Measurements from ENCODE around the gene EPB41L2. TPM values are rescaled to one million over a fixed set of nuclear protein-coding genes. Genes with fewer than 3 reads are reported as not detected.
"Not testable (repeated sequence)": the region's sequence is repeated elsewhere in the genome, so short reads cannot be mapped to it uniquely, and the experiment has no call there.

The EPB41L2 gene
- total RNA-seq, 1 donor from 2014 or later = 32.3 TPM

- DNase-seq = no peak
Observed at GRCh38 chr6:131036143-131036542, 26.9 kb downstream of the EPB41L2 start.

DNA sequence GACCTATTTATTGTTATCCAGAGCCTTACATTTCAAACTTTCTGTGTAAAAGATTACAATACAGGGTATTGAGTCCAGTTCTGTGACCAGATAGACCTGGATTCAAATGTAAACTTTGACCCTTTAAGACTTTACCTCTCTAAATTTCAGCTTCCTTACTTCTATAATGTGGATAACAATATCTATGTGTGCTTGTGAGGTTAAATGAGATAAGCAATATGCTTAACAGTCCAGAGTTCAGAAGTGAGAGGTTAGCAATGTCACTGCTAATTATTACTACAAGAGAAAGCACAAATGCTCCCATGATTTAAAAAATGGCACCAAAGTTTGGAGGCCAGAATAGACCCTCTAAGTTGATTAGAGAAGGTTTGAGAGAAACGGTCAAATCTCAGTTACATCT is 27.5 kb downstream of the EPB41L2 start:
- no peak for DNase-seq

DNA sequence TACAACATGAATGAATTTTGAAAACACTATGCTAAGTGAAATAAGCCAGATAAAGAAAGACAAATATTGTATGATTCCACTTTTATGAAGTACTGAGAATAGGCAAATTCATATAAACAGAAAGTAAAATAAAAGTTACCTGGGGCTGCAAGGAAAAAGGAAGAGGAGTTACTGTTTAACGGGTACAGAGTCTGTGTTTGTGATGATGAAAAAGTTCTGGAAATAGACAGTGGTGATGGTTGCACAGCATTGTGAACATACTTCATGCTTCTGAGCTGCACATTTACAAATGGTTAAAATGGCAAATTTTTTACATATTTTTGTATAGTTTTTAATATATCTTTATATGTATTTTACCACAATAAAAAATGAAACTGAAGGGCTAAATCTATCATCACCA is 29.4 kb downstream of the EPB41L2 start:
- DNase-seq = no peak

DNA sequence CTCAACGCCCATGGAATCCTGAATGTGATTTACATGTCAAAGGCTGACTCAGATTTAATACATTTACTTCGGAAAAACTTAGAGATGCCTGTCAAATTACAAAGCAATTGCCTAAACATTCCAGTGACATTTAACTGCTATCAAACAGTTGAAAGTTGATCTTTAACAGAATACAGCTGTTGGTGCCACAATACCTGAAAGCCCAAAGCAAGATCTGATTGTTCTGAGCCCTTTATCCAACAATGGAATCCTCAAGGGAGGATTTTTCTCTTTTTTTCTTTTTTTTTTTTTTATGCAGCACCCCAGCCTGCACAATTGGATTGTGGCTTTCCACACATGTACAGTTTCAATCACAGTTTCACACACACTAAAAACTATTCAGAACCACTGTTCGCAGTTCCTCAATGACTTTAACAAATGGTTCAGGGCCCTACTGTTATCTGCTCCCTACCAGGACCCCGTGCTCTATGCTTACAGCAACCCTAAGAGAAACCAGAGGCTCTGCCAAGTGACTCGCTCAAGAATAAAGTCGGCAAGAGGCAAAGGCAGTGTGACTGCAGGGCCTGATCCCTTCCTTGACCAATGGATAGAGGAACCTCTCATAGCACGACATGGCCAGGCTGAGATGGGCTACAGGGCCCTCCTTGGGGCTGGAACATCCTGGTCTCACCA is 33.3 kb downstream of the EPB41L2 start:
- no peak for DNase-seq

- DNase-seq = no peak
Observed at GRCh38 chr6:131027326-131027725, 35.7 kb downstream of the EPB41L2 start.

DNA sequence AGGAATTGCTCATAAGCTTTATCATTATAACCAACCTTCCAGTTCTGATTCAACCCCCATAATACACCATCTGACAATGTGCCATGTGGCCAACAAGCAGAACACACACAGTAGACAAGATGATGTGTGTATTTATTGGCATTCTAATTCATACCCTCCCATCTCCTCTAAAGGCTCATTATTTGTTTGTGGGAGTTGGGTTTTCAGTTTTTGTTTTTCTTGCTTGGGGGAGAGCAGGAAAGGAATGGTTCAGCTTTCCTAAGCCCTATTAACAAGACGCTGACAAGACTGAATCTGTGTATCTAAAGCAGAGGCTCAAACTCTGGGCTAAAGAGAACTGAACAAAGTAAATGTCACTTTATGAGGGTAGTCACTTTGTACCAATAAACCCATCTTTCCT is 36.8 kb downstream of the EPB41L2 start:
- no peak for DNase-seq

GRCh38 chr6:131024565-131024964 is 38.5 kb downstream of the EPB41L2 start:
- no peak for DNase-seq

DNA sequence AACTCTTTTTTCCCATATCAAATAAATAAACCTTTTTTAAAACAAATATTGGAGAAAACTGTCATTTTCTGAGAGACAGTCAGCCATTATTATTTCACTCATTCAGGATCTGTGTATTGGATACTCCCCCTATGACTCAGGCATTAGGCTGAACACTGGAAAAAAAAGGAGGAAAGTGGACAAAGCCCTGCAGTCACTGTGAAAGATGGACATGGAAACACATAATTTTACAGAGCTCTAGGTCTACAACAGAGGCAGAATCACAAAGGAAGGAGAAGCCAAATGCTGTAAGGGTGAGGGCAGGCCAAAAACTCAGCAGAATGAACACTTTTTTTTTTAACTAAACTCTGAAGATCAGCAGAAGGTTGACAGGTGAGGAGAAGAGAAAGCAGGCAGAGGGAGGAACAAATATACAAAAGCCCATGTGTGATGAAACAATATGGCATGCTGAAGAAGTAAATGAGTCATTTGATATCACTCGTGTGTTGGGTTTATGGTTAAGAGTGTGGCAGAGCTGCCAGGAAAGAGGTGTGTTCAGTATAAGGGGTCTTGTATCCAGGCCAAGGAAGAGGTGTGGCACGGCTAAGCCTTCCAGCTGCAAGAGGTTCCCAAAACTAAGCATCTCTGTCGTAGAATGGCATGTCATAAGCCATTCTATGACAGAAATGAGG is 39.1 kb downstream of the EPB41L2 start:
- no peak for DNase-seq

DNA sequence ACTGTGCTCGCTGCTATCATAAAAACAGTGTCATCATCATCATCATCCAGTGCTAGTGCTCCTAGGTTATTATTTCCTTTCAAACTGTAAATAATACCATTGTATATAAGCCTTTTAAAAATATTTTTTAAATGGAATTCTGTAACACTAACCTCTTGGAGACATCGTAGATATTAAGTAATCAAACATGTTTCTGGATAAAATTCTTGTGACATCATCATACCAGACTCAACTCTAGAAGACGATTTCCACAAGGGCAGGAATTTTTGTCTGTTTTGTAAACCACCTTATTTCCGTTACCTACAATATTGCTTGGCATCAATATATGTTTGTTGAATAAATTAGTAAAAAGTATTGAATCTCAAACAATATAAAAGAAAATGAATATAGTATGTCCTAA is 40.4 kb downstream of the EPB41L2 start:
- no peak for DNase-seq

DNA sequence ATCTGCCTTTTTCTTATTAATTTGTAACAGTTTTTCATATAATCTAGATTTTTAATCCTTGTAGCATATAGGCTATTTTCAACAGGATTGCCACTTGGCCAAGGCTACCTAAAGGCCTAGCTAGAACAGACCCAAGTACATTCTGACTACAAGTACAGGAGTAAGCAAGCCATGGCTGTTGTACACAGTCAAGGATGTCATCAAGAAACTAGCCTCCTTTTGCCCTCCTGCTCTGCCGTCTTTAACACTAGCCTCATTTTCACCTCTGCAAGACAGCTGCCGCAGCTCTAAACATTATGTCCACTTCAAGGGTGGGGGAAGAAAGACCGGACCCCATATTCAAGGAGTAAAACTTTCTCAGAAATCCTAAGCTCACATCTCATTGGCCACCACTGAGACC is 45.1 kb downstream of the EPB41L2 start:
- no peak for DNase-seq

- DNase-seq = no peak
Observed at GRCh38 chr6:131015630-131016263, 47.3 kb downstream of the EPB41L2 start.

DNA sequence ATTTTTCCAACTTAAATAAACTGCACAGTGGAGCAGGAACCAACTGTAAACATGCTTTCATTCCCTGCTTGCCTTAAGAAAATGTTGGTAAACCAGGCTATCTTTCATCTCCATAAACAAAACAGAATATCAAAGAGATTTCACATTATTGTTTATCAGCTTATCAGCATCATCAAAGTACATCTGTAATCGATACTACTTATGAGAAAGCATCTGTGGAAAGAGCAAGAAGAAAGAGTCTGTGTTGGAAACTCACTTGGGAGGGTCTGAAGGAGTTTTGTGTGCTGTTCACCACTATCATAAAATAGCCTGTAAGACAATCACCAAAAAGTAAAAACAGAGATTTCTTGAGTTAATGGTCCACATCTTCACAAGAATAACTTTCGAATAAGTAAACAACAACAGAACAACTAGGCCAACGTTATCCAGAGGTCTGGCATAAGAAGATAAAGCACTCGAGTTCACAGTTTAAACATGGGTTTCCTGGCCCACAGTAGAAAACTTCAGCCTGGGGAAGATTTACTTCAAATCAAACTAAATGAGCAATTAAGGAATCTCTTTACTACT is 47.9 kb downstream of the EPB41L2 start:
- DNase-seq = no peak

- DNase-seq = no peak
Observed at GRCh38 chr6:131014080-131014776, 48.8 kb downstream of the EPB41L2 start.

GRCh38 chr6:131013495-131013894 is 49.5 kb downstream of the EPB41L2 start:
- DNase-seq = no peak

GRCh38 chr6:131009790-131010189 is 53.3 kb downstream of the EPB41L2 start:
- DNase-seq = no peak

DNA sequence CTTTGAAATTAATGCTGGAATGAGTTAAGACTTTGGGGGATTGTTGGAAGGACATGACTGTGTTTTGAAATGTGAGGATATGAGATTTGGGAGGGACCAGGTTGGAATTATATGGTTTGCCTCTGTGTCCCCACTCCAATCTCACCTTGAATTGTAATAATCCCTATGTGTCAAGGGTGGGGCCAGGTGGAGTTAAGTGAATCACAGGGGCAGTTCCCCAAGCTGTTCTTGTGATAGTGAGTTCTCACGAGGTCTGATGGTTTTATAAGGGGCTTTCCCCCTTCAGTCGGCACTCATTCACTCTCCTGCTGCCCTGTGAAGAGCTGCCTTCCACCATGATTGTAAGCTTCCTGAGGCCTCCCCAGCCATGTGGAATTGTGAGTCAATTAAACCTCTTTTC is 54.1 kb downstream of the EPB41L2 start:
- DNase-seq = not testable (repeated sequence)

GRCh38 chr6:131007964-131008363 is 55.1 kb downstream of the EPB41L2 start:
- not testable (repeated sequence) for DNase-seq

DNA sequence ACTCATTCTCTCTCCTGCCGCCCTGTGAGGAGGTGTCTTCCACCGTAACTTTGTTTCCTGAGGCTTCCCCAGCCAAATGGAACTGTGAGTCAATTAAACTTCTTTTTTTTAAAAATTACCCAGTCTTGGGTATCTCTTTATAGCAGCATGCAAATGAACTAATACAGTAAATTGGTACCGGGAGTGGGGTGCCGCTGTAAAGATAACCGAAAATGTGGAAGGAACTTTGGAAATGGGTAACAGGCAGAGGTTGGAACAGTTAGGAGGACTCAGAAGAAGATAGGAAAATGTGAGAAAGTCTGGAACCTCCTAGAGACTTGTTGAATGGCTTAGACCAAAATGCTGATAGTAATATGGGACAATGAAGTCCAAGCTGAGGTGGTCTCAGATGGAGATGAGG is 55.8 kb downstream of the EPB41L2 start:
- DNase-seq = no peak

DNA sequence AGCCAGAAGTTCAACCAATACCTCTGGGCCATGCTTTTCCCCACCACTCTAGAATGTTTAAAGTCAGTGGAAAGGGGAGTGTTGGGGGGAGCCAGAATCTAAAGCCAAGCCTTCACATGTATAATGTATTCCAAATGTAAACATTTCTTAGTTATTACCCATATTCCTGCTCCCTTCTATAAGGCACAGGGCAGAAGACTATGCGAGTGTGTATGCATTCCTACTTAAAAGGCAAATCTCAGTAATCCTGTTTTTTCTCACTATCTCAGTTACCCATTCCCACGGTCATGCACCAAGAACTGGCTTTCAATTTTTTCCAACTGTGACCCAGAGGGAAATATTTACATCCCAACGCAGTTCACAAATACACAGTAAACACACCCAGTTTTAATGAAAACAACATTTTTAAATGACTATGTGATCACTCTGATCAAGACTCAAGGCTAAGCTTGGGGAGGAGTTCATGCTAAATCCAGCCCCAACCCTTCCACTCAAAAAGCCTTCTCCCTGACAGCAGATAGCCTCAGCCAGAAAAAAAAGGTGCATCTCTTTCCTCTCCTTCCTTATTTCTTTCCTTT is 57.5 kb downstream of the EPB41L2 start:
- DNase-seq = no peak

DNA sequence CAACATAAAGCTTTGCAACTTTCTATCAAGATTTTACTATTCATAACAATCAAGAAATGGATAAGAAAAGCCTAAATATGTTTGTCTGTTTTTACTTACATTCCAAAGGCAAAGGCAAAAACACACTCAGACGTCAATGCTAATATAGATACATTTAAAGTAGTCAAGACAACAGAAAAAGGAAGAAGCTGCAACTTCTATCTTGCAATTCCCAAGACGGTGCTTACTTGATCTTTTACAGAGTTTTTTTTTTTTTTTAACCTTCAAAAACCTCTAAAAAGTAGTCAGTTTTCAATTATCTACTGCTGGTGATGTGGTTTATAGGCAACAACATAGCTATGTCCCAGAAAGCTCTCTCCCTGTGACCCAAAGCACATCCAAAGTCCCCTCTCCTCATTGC is 58.1 kb downstream of the EPB41L2 start:
- DNase-seq = no peak

GRCh38 chr6:131004387-131004755 is 58.7 kb downstream of the EPB41L2 start:
- no peak for DNase-seq
